ENCODE measurements around the gene LPCAT1.
A peak's percentile ranks its signal among the peaks of the same experiment; 100 is the strongest.
"Not testable (repeated sequence)": the region's sequence is repeated elsewhere in the genome, so short reads cannot be mapped to it uniquely, and the experiment has no call there.

LPCAT1 gene

GRCh38 chr5:1480217-1480616 lies 43.5 kb downstream of the LPCAT1 start:
- peak; percentile 94 to 97 (median 96) for DNase-seq

GRCh38 chr5:1479581-1480188 lies 44.1 kb downstream of the LPCAT1 start:
- peak; percentile 89 to 96 (median 94) for DNase-seq

- no peak for DNase-seq
Measured at GRCh38 chr5:1479066-1479465, 44.7 kb downstream of the LPCAT1 start.

- peak; percentile 56 to 75 (median 71) for DNase-seq
Measured at GRCh38 chr5:1478271-1479035, 45.3 kb downstream of the LPCAT1 start.

- peak; percentile 96 to 99 (median 98) for DNase-seq
Measured at GRCh38 chr5:1477341-1477740, 46.4 kb downstream of the LPCAT1 start.

GRCh38 chr5:1476967-1477310 lies 46.8 kb downstream of the LPCAT1 start:
- no peak for DNase-seq

GRCh38 chr5:1476181-1476966 lies 47.4 kb downstream of the LPCAT1 start:
- DNase-seq, result no peak

GRCh38 chr5:1475544-1475900 lies 48.2 kb downstream of the LPCAT1 start:
- DNase-seq, result not testable (repeated sequence)

GRCh38 chr5:1474866-1475543 lies 48.8 kb downstream of the LPCAT1 start:
- DNase-seq, result peak; percentile 34 to 74 (median 46)

- no peak for DNase-seq
Measured at GRCh38 chr5:1474183-1474839, 49.4 kb downstream of the LPCAT1 start.

- DNase-seq, result no peak
Measured at GRCh38 chr5:1473746-1474145, 50.0 kb downstream of the LPCAT1 start.

- no peak for DNase-seq
Measured at GRCh38 chr5:1472964-1473628, 50.7 kb downstream of the LPCAT1 start.

- no peak for DNase-seq
Measured at GRCh38 chr5:1471997-1472963, 51.5 kb downstream of the LPCAT1 start.

GRCh38 chr5:1471240-1471853 lies 52.4 kb downstream of the LPCAT1 start:
- no peak for DNase-seq

- DNase-seq, result no peak
Measured at GRCh38 chr5:1470762-1471211, 53.0 kb downstream of the LPCAT1 start.

GRCh38 chr5:1468629-1469527 lies 54.9 kb downstream of the LPCAT1 start:
- no peak for DNase-seq

- no peak for DNase-seq
Measured at GRCh38 chr5:1468247-1468612, 55.5 kb downstream of the LPCAT1 start.

GRCh38 chr5:1467341-1468246 lies 56.2 kb downstream of the LPCAT1 start:
- no peak for DNase-seq
